ENCODE measurements around the gene EML5.

DNA sequence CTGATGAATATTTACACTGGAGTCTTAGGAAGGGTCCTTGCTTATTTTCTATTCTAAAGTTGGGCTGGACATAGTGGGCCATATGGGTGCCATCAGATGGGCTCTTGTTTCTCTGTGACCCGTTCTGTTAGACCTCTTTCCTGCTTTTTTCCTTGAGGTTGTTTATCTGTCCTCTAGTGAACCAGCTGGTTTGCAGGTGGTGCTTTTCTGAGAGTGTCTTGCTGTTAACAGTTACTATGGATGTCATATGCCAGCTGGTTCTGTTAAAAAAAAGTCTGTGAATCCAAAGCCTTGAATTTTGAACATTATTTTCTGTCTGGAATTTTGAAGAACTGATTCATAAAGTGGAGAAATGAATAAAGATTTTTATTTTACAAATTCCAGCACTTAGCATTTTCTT, 200.7 kb downstream of the EML5 start:
- TF ChIP-seq, protein P1, sequence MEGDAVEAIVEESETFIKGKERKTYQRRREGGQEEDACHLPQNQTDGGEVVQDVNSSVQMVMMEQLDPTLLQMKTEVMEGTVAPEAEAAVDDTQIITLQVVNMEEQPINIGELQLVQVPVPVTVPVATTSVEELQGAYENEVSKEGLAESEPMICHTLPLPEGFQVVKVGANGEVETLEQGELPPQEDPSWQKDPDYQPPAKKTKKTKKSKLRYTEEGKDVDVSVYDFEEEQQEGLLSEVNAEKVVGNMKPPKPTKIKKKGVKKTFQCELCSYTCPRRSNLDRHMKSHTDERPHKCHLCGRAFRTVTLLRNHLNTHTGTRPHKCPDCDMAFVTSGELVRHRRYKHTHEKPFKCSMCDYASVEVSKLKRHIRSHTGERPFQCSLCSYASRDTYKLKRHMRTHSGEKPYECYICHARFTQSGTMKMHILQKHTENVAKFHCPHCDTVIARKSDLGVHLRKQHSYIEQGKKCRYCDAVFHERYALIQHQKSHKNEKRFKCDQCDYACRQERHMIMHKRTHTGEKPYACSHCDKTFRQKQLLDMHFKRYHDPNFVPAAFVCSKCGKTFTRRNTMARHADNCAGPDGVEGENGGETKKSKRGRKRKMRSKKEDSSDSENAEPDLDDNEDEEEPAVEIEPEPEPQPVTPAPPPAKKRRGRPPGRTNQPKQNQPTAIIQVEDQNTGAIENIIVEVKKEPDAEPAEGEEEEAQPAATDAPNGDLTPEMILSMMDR (IDR thresholded peaks at IDR 0.05; ENCODE audit: insufficient read depth, low read length, poor library complexity, severe bottlenecking), result no peak
- no peak for TF ChIP-seq EZH2phosphoT487 (conservative IDR thresholded peaks at IDR 0.05; ENCODE audit: low read length)

Measured in SU-DHL-6 (cell line).